Measurements from ENCODE around the gene PPP1R8. TPM values are rescaled to one million over a fixed set of nuclear protein-coding genes. Genes with fewer than 3 reads are reported as not detected.

PPP1R8 gene
- total and polyA plus RNA-seq, 9 of the 15 experiments (the other 6 are each of a cell fraction or from before 2014, with no cell fraction given), result 16.2 to 107 (median 75.3) TPM

DNA sequence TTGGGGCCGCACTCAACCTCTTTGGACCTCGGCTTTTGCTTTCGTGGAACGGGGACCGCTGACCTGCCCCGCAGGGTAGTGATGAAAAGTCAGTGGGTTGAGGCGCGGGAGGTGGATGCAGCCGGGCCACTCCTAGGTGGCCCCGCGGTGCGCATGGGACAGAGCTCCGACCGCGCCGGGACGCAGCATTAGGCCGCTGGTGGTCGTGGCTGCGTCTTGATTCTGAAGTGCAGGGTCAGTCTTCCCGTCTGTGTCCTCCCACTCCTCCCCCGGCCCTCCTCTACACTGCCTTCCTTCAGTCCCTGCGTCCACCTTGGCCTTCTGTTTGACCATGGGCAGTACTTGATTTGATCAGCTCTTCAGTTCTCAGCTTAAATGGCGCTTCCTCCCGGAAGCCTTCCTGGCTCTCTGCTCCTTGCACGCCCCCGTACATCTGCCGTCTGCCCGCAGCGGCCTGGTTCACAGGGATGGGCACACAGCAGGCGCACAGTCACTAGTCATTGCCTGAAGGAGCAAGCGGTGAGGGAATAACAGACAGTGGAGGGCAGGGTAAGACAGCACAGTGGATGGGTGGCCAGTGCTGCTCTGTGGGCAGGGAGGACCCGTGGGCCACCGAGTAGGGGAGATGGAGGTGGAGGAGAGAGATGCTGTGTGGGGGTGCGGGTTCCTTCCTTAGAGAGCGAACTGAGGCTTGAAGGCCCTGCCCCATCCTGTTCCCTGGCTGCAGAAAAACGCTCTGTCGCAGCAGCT is 42.4 kb downstream of the PPP1R8 start (continued):
- TF ChIP-seq, protein P1, sequence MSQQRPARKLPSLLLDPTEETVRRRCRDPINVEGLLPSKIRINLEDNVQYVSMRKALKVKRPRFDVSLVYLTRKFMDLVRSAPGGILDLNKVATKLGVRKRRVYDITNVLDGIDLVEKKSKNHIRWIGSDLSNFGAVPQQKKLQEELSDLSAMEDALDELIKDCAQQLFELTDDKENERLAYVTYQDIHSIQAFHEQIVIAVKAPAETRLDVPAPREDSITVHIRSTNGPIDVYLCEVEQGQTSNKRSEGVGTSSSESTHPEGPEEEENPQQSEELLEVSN (IDR thresholded peaks at IDR 0.05; ENCODE audit: borderline replicate concordance in 1 of 2, extremely low read depth in 1 of 2, insufficient read depth in 1 of 2, insufficient read length in 1 of 2, low read depth in 1 of 2, low read length in 1 of 2, poor library complexity in 1 of 2, severe bottlenecking in 1 of 2), result peak in 1 of 2 experiments; percentile 14
- no peak for TF ChIP-seq PRMT5 (CRISPR knock-in tag; IDR thresholded peaks at IDR 0.05)
- peak; percentile 77; the same call in 1 of the 2 replicates for TF ChIP-seq RUNX1 (IDR thresholded peaks at IDR 0.05; ENCODE audit: low read depth)
- 0 out of 2 replicates have a peak, but pooled peaks have one; percentile 52 for TF ChIP-seq SRSF1 (IDR thresholded peaks at IDR 0.05; ENCODE audit: low read depth, low read length)
- TF ChIP-seq, protein P2, sequence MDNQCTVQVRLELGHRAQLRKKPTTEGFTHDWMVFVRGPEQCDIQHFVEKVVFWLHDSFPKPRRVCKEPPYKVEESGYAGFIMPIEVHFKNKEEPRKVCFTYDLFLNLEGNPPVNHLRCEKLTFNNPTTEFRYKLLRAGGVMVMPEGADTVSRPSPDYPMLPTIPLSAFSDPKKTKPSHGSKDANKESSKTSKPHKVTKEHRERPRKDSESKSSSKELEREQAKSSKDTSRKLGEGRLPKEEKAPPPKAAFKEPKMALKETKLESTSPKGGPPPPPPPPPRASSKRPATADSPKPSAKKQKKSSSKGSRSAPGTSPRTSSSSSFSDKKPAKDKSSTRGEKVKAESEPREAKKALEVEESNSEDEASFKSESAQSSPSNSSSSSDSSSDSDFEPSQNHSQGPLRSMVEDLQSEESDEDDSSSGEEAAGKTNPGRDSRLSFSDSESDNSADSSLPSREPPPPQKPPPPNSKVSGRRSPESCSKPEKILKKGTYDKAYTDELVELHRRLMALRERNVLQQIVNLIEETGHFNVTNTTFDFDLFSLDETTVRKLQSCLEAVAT (IDR thresholded peaks at IDR 0.05), result 0 out of 4 replicates have a peak, but pooled peaks of 1 of the 2 experiments have one; percentile 29
- 0 out of 2 replicates have a peak, but pooled peaks have one; percentile 50 for TF ChIP-seq FOXP1 (CRISPR knock-in tag; IDR thresholded peaks at IDR 0.05)
- TF ChIP-seq HDGF (IDR thresholded peaks at IDR 0.05), result peak; percentile 92
- no peak for TF ChIP-seq MTA1 (IDR thresholded peaks at IDR 0.05; ENCODE audit: borderline replicate concordance)
- TF ChIP-seq, protein P3, sequence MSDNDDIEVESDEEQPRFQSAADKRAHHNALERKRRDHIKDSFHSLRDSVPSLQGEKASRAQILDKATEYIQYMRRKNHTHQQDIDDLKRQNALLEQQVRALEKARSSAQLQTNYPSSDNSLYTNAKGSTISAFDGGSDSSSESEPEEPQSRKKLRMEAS (CRISPR knock-in tag; IDR thresholded peaks at IDR 0.05), result peak; percentile 73
- TF ChIP-seq, protein P4, sequence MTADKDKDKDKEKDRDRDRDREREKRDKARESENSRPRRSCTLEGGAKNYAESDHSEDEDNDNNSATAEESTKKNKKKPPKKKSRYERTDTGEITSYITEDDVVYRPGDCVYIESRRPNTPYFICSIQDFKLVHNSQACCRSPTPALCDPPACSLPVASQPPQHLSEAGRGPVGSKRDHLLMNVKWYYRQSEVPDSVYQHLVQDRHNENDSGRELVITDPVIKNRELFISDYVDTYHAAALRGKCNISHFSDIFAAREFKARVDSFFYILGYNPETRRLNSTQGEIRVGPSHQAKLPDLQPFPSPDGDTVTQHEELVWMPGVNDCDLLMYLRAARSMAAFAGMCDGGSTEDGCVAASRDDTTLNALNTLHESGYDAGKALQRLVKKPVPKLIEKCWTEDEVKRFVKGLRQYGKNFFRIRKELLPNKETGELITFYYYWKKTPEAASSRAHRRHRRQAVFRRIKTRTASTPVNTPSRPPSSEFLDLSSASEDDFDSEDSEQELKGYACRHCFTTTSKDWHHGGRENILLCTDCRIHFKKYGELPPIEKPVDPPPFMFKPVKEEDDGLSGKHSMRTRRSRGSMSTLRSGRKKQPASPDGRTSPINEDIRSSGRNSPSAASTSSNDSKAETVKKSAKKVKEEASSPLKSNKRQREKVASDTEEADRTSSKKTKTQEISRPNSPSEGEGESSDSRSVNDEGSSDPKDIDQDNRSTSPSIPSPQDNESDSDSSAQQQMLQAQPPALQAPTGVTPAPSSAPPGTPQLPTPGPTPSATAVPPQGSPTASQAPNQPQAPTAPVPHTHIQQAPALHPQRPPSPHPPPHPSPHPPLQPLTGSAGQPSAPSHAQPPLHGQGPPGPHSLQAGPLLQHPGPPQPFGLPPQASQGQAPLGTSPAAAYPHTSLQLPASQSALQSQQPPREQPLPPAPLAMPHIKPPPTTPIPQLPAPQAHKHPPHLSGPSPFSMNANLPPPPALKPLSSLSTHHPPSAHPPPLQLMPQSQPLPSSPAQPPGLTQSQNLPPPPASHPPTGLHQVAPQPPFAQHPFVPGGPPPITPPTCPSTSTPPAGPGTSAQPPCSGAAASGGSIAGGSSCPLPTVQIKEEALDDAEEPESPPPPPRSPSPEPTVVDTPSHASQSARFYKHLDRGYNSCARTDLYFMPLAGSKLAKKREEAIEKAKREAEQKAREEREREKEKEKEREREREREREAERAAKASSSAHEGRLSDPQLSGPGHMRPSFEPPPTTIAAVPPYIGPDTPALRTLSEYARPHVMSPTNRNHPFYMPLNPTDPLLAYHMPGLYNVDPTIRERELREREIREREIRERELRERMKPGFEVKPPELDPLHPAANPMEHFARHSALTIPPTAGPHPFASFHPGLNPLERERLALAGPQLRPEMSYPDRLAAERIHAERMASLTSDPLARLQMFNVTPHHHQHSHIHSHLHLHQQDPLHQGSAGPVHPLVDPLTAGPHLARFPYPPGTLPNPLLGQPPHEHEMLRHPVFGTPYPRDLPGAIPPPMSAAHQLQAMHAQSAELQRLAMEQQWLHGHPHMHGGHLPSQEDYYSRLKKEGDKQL (CRISPR knock-in tag; IDR thresholded peaks at IDR 0.05; ENCODE audit: borderline replicate concordance), result peak; percentile 57; the same call in 1 of the 2 replicates
- peak in 1 of 2 experiments; percentile 68; a peak in 2 of 4 replicates for TF ChIP-seq FOXA3 (CRISPR knock-in tag; conservative IDR thresholded peaks at IDR 0.05 in 1 of 2, IDR thresholded peaks at IDR 0.05 in 1 of 2)
- TF ChIP-seq GTF2F1 (IDR thresholded peaks at IDR 0.05; ENCODE audit: low read depth, low read length), result no peak
- TF ChIP-seq KLF1 (tag; IDR thresholded peaks at IDR 0.05), result no peak
- peak; percentile 95 for TF ChIP-seq SMARCA5 (IDR thresholded peaks at IDR 0.05)

All from K562 (cell line).